Measurements from ENCODE around the gene FAM241B. TPM values are rescaled to one million over a fixed set of nuclear protein-coding genes. Genes with fewer than 3 reads are reported as not detected.

The FAM241B gene
- polyA plus RNA-seq, 1 donor from 2014 or later, result 135 TPM

GRCh38 chr10:69650589-69651261 is 20.7 kb downstream of the FAM241B start:
- no peaks in the 10 kb centered on the region for H4K20me1 ChIP-seq (ENCODE audit: insufficient read depth)
- H2AFZ ChIP-seq (ENCODE audit: low read depth, low read length), result no peak overlapping the region
- H3K36me3 ChIP-seq (ENCODE audit: insufficient read depth, low read length), result no peaks in the 10 kb centered on the region
- no peaks in the 10 kb centered on the region for H3K79me2 ChIP-seq (replicated peaks; ENCODE audit: insufficient read depth, low read length)
- no peaks in the 10 kb centered on the region for H3K9me2 ChIP-seq (ENCODE audit: insufficient read depth, low read length)
- no peak overlapping the region for H3K27ac ChIP-seq (ENCODE audit: low read length)
- H3K9me3 ChIP-seq (ENCODE audit: low read length), result no peaks in the 10 kb centered on the region
- no peak overlapping the region for H3K9ac ChIP-seq (ENCODE audit: low read length)
- H3K27me3 ChIP-seq (ENCODE audit: insufficient read depth, low read depth, low read length), result no peaks in the 10 kb centered on the region
- TF ChIP-seq EZH2 (IDR thresholded peaks at IDR 0.05; ENCODE audit: borderline replicate concordance, insufficient read depth, low read length, poor library complexity, severe bottlenecking) (no peak), POLR2AphosphoS5 (IDR thresholded peaks at IDR 0.05) (no peak), SMC3 (conservative IDR thresholded peaks at IDR 0.05; ENCODE audit: poor library complexity) (no peak), REST (IDR thresholded peaks at IDR 0.05; ENCODE audit: borderline replicate concordance) (no peak), MXI1 (conservative IDR thresholded peaks at IDR 0.05; ENCODE audit: poor library complexity, severe bottlenecking) (no peak), RAD21 (conservative IDR thresholded peaks at IDR 0.05) (no peak), CTCF (IDR thresholded peaks at IDR 0.05; ENCODE audit: poor library complexity, severe bottlenecking) (no peak), EP300 (conservative IDR thresholded peaks at IDR 0.05; ENCODE audit: poor library complexity, severe bottlenecking) (no peak), TAF1 (IDR thresholded peaks at IDR 0.05; ENCODE audit: low read depth) (no peak)
- H3K4me2 ChIP-seq (ENCODE audit: low read length), result no peak overlapping the region
- no peak overlapping the region for H3K4me3 ChIP-seq (ENCODE audit: low read length)
- H3F3A ChIP-seq (ENCODE audit: insufficient read depth, low read length, poor library complexity, severe bottlenecking), result peaks cover 4% of the 10 kb centered on the region

- H3K79me2 ChIP-seq (replicated peaks; ENCODE audit: insufficient read depth, low read length), result no peaks in the 10 kb centered on the region
- no peaks in the 10 kb centered on the region for H3F3A ChIP-seq (ENCODE audit: insufficient read depth, low read length, poor library complexity, severe bottlenecking)
- no peaks in the 10 kb centered on the region for H4K20me1 ChIP-seq (ENCODE audit: insufficient read depth)
- H3K4me3 ChIP-seq (ENCODE audit: low read length), result no peak overlapping the region
- no peak overlapping the region for H3K4me2 ChIP-seq (ENCODE audit: low read length)
- H2AFZ ChIP-seq (ENCODE audit: low read depth, low read length), result no peak overlapping the region
- TF ChIP-seq EP300 (conservative IDR thresholded peaks at IDR 0.05; ENCODE audit: poor library complexity, severe bottlenecking) (no peak), RAD21 (conservative IDR thresholded peaks at IDR 0.05) (no peak), MXI1 (conservative IDR thresholded peaks at IDR 0.05; ENCODE audit: poor library complexity, severe bottlenecking) (no peak), POLR2AphosphoS5 (IDR thresholded peaks at IDR 0.05) (no peak), CTCF (IDR thresholded peaks at IDR 0.05; ENCODE audit: poor library complexity, severe bottlenecking) (no peak), TAF1 (IDR thresholded peaks at IDR 0.05; ENCODE audit: low read depth) (no peak), SMC3 (conservative IDR thresholded peaks at IDR 0.05; ENCODE audit: poor library complexity) (no peak), EZH2 (IDR thresholded peaks at IDR 0.05; ENCODE audit: borderline replicate concordance, insufficient read depth, low read length, poor library complexity, severe bottlenecking) (no peak), REST (IDR thresholded peaks at IDR 0.05; ENCODE audit: borderline replicate concordance) (no peak)
- no peak overlapping the region for H3K9ac ChIP-seq (ENCODE audit: low read length)
- no peaks in the 10 kb centered on the region for H3K9me3 ChIP-seq (ENCODE audit: low read length)
- no peak overlapping the region for H3K27ac ChIP-seq (ENCODE audit: low read length)
- no peaks in the 10 kb centered on the region for H3K36me3 ChIP-seq (ENCODE audit: insufficient read depth, low read length)
- no peaks in the 10 kb centered on the region for H3K27me3 ChIP-seq (ENCODE audit: insufficient read depth, low read depth, low read length)
- no peaks in the 10 kb centered on the region for H3K9me2 ChIP-seq (ENCODE audit: insufficient read depth, low read length)
Measured at GRCh38 chr10:69651362-69651761, 21.3 kb downstream of the FAM241B start.
